Activated naive CD4-positive, alpha-beta T cell treated with anti-CD3 and anti-CD28 coated beads for 36 hours (primary cell): Measurements from ENCODE around the gene KRT4. TPM values are rescaled to one million over a fixed set of nuclear protein-coding genes. Genes with fewer than 3 reads are reported as not detected.

ENCODE experiments used
- CTCF ChIA-PET: fragments of 350-600 bp; sonication (Branson Sonifier 250); formaldehyde crosslinking; loops from one replicate; lab custom pipeline; 2021; ENCODE audit warnings: antibody characterized with exemption; lab: Charles Lee
- DNase-seq: peaks from one replicate; pipeline ENCODE4 v3.0.0-alpha.2; 2020
- H3K27ac Mint-ChIP-seq: one replicate; pipeline ENCODE4 v1.8.0; 2021; ENCODE audit warnings: mild to moderate bottlenecking, mixed read lengths
- H3K27me3 Mint-ChIP-seq: one replicate; pipeline ENCODE4 v1.8.0; 2021; ENCODE audit warnings: low read depth, mixed read lengths
- H3K36me3 Mint-ChIP-seq: one replicate; pipeline ENCODE4 v1.8.0; 2021; ENCODE audit warnings: low read depth, mixed read lengths
- H3K4me1 Mint-ChIP-seq: one replicate; pipeline ENCODE4 v1.8.0; 2021; ENCODE audit warnings: low read depth, mixed read lengths
- H3K4me3 Mint-ChIP-seq: one replicate; pipeline ENCODE4 v1.8.0; 2021; ENCODE audit warnings: mild to moderate bottlenecking, moderate library complexity, mixed read lengths
- H3K9me3 Mint-ChIP-seq: one replicate; pipeline ENCODE4 v1.8.0; 2021; ENCODE audit warnings: mixed read lengths
- intact Hi-C: fragments of 100-400 bp; cut with micrococcal nuclease; formaldehyde crosslinking; loops from one replicate; pipeline ENCODE4 v1.15.1; 2023
- total RNA-seq, 2 experiments: library from RNA; stranded (reverse); gene quantifications; one replicate each; pipeline ENCODE4 v1.2.3, GENCODE V29; 2021

KRT4 gene
- total RNA-seq, 2 experiments from 2014 or later, result not detected

DNA sequence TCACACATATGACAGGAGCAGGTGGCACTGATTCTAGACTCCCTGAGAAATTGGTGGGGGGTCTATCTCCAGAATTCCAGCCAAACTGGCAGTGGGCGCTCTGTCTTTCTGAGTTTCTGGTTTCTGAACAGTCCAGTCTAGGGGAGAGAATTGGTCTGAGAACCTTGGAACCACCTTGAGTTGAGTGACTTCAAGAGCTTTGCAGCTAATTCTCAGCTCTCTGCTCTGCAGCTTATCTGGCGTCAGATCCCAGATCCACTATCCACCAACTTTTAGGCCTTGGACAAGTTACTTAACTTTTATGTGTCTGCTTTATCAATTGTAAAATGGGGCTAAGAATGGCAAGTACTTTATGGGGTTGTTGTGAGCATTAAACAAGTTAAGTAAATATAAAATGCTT is 35.1 kb downstream of the KRT4 start:
- H3K4me3 Mint-ChIP-seq, result no peak overlapping the region
- H3K27me3 Mint-ChIP-seq, result no peaks in the 10 kb centered on the region
- no peaks in the 10 kb centered on the region for H3K4me1 Mint-ChIP-seq
- CTCF ChIA-PET, result interaction anchor here (1.0 to 1.2 kb wide), 2 partner anchors 92 to 101 kb away, joined by 3 to 5 read pairs; no protein-coding TSS in a partner anchor
- DNase-seq, result no peak
- H3K36me3 Mint-ChIP-seq, result no peaks in the 10 kb centered on the region
- no peaks in the 10 kb centered on the region for H3K9me3 Mint-ChIP-seq
- intact Hi-C loops, result no loop called here
- H3K27ac Mint-ChIP-seq, result no peak overlapping the region

GRCh38 chr12:52777566-52777965 is 36.4 kb downstream of the KRT4 start:
- CTCF ChIA-PET, result no interaction called here
- Mint-ChIP-seq H3K4me3 (no peak overlapping the region), H3K27ac (no peak overlapping the region), H3K36me3 (no peaks in the 10 kb centered on the region), H3K9me3 (no peaks in the 10 kb centered on the region), H3K27me3 (no peaks in the 10 kb centered on the region), H3K4me1 (no peaks in the 10 kb centered on the region)
- DNase-seq, result no peak
- intact Hi-C loops, result no loop called here

- DNase-seq, result no peak
- Mint-ChIP-seq H3K27ac (no peak within 1 kb of the TSS), H3K36me3 (no peaks in the 10 kb centered on the region), H3K27me3 (no peaks in the 10 kb centered on the region), H3K4me1 (no peaks in the 10 kb centered on the region), H3K4me3 (no peak within 1 kb of the TSS), H3K9me3 (no peaks in the 10 kb centered on the region)
- intact Hi-C loops, result no loop called here
- CTCF ChIA-PET, result no interaction called here
Measured at GRCh38 chr12:52776913-52777395, 37.0 kb downstream of the KRT4 start, which contains the start of gene KRT76. KRT76 (minus strand) TSS chr12:52777345; CDS start chr12:52777291, 54 bp downstream.

GRCh38 chr12:52776435-52776834 is 37.5 kb downstream of the KRT4 start:
- CTCF ChIA-PET, result interaction anchor here (0.6 to 1.7 kb wide), 5 partner anchors 103 to 840 kb away, joined by 3 to 6 read pairs (median 3); no protein-coding TSS in a partner anchor
- H3K27ac Mint-ChIP-seq, result no peak overlapping the region
- no peaks in the 10 kb centered on the region for H3K36me3 Mint-ChIP-seq
- intact Hi-C loops, result no loop called here
- no peaks in the 10 kb centered on the region for H3K9me3 Mint-ChIP-seq
- no peak for DNase-seq
- H3K4me1 Mint-ChIP-seq, result no peaks in the 10 kb centered on the region
- no peaks in the 10 kb centered on the region for H3K27me3 Mint-ChIP-seq
- no peak overlapping the region for H3K4me3 Mint-ChIP-seq

DNA sequence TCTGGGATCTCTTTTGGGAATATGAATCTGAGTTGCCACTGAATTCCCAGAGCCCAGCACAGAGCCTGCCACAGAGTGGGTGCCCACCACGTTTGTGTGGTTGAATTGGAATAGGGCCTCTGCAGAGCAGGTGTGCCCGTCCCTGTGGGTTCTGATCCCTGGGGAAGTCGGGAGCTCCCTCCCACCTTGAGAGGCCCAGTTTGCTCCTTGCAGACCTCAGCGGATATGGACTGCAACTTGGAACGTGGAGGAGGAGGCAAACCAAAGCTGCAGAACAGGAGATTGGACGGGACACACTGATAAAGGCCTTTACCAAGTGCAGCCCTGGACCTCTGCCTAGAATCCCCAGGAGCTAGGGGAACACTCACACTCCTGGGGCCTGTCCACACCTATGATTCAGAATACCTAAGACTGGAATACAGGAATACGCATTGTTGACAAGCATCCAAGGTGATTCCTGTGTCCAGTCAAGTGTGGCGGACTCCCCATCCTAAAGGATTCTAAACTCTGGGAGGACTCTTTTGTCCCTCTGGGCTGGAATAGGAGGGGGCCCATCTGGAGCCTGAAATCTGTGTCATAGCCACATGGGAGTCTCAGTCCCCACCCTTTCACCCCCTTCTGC is 39.2 kb downstream of the KRT4 start:
- Mint-ChIP-seq H3K27ac (no peak overlapping the region), H3K36me3 (no peaks in the 10 kb centered on the region), H3K4me3 (no peak overlapping the region), H3K27me3 (no peaks in the 10 kb centered on the region), H3K9me3 (no peaks in the 10 kb centered on the region), H3K4me1 (no peaks in the 10 kb centered on the region)
- CTCF ChIA-PET, result interaction anchor here (0.9 to 1.7 kb wide), 2 partner anchors 10 to 105 kb away, joined by 4 to 6 read pairs; no protein-coding TSS in a partner anchor
- no peak for DNase-seq
- intact Hi-C loops, result no loop called here

GRCh38 chr12:52772772-52773171 is 41.1 kb downstream of the KRT4 start:
- DNase-seq, result no peak
- CTCF ChIA-PET, result interaction anchor here (1.7 kb wide), 1 partner anchor 190 kb away, joined by 4 read pairs; no protein-coding TSS in a partner anchor
- no peaks in the 10 kb centered on the region for H3K4me1 Mint-ChIP-seq
- H3K9me3 Mint-ChIP-seq, result no peaks in the 10 kb centered on the region
- no peak overlapping the region for H3K27ac Mint-ChIP-seq
- intact Hi-C loops, result no loop called here
- H3K27me3 Mint-ChIP-seq, result no peaks in the 10 kb centered on the region
- H3K4me3 Mint-ChIP-seq, result no peak overlapping the region
- no peaks in the 10 kb centered on the region for H3K36me3 Mint-ChIP-seq

DNA sequence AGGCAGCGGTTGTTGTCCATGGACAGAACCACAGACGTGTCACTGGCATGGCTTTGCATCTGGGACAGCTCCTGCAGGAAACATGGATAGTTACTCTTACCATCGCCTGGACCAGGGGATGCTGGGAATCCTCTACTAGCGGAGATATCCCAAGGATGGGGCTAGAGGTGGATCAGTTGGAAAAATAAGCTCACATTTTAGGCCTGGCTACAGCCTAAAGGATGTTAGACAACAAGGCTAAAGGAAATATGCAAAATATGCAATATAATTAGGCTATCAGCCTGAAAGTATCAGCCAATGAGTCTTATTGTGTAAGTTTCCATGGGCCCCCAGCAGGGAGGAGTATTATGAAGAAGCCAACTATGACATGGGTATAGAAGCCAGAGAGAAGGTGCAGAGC is 41.7 kb downstream of the KRT4 start:
- Mint-ChIP-seq H3K9me3 (no peaks in the 10 kb centered on the region), H3K4me3 (no peak overlapping the region), H3K36me3 (no peaks in the 10 kb centered on the region), H3K4me1 (no peaks in the 10 kb centered on the region), H3K27me3 (no peaks in the 10 kb centered on the region), H3K27ac (no peak overlapping the region)
- no peak for DNase-seq
- CTCF ChIA-PET, result interaction anchor here (1.7 kb wide), 1 partner anchor 190 kb away, joined by 4 read pairs; no protein-coding TSS in a partner anchor
- intact Hi-C loops, result no loop called here

DNA sequence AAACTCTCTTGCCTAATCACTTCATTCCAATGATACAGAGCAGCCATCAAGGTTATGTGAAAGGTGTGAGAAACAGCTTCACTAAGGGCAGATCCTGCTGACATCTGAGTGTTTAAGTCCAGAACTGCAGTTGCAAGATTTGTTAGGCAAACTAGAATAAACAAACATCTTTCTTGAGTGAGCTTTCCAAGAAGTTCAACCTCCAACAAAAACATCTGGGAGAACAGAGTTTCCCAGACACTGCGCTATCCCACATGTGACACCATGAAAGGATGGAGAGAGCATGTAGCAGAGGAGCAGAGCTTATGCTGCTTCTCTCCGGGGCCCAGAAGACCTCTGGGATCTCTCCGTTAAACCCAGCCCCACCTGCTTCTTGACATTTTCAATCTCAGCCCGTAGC is 42.4 kb downstream of the KRT4 start:
- DNase-seq, result no peak
- H3K4me1 Mint-ChIP-seq, result no peaks in the 10 kb centered on the region
- no peak overlapping the region for H3K4me3 Mint-ChIP-seq
- no peaks in the 10 kb centered on the region for H3K9me3 Mint-ChIP-seq
- intact Hi-C loops, result no loop called here
- CTCF ChIA-PET, result interaction anchor here (0.7 kb wide), 1 partner anchor 398 kb away, joined by 3 read pairs; no protein-coding TSS in a partner anchor
- no peaks in the 10 kb centered on the region for H3K36me3 Mint-ChIP-seq
- no peak overlapping the region for H3K27ac Mint-ChIP-seq
- H3K27me3 Mint-ChIP-seq, result no peaks in the 10 kb centered on the region

GRCh38 chr12:52771088-52771487 is 42.8 kb downstream of the KRT4 start:
- CTCF ChIA-PET, result interaction anchor here (0.5 to 0.7 kb wide), 2 partner anchors 229 to 398 kb away, joined by 3 to 7 read pairs; no protein-coding TSS in a partner anchor
- no peaks in the 10 kb centered on the region for H3K9me3 Mint-ChIP-seq
- H3K27me3 Mint-ChIP-seq, result no peaks in the 10 kb centered on the region
- H3K4me3 Mint-ChIP-seq, result no peak overlapping the region
- DNase-seq, result no peak
- intact Hi-C loops, result no loop called here
- H3K27ac Mint-ChIP-seq, result no peak overlapping the region
- no peaks in the 10 kb centered on the region for H3K4me1 Mint-ChIP-seq
- H3K36me3 Mint-ChIP-seq, result no peaks in the 10 kb centered on the region

- Mint-ChIP-seq H3K4me3 (no peak overlapping the region), H3K9me3 (no peaks in the 10 kb centered on the region), H3K36me3 (no peaks in the 10 kb centered on the region), H3K27me3 (no peaks in the 10 kb centered on the region), H3K27ac (no peak overlapping the region), H3K4me1 (no peaks in the 10 kb centered on the region)
- CTCF ChIA-PET, result interaction anchor here (1.3 kb wide), 1 partner anchor 110 kb away, joined by 3 read pairs; no protein-coding TSS in a partner anchor
- DNase-seq, result no peak
- intact Hi-C loops, result no loop called here
Measured at GRCh38 chr12:52769946-52770345, 44.0 kb downstream of the KRT4 start.

GRCh38 chr12:52769354-52769753 is 44.6 kb downstream of the KRT4 start:
- CTCF ChIA-PET, result interaction anchor here (1.3 kb wide), 1 partner anchor 111 kb away, joined by 3 read pairs; no protein-coding TSS in a partner anchor
- no peaks in the 10 kb centered on the region for H3K9me3 Mint-ChIP-seq
- H3K36me3 Mint-ChIP-seq, result no peaks in the 10 kb centered on the region
- H3K4me3 Mint-ChIP-seq, result no peak overlapping the region
- H3K4me1 Mint-ChIP-seq, result no peaks in the 10 kb centered on the region
- H3K27me3 Mint-ChIP-seq, result no peaks in the 10 kb centered on the region
- intact Hi-C loops, result no loop called here
- no peak for DNase-seq
- H3K27ac Mint-ChIP-seq, result no peak overlapping the region

DNA sequence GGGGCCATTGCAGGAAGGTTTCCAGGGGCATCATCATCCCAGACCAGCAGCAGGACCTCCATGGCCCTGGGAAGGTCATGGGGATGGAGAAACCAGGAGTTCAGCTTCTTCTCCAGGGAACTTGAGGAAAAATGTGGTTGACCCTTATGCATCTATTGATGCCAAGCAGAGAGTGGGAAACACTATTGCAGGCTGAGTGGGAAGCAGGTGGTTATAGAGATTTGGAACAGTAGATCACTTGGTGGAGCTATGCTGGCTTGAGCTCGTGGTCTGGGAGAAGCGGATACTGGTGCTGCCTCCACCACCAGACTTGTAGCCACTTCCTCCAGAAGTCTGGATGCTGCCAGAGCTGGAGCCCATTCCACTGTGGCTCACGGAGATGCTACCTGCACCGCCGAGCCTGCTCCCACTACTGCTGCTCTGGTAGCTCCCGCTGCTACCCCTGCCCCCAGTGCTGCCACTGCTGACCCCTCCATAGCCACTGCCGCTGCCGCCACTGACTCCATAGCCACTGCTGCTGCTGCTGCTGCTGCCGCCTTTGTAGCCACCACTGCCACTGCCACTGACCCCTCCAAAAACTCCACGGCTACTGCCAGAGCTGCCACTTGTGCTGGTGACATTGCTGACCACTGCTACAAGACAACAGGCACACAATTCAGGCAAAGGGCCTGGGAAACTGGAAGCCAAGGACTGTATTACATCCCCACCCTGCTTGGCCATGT is 45.3 kb downstream of the KRT4 start:
- Mint-ChIP-seq H3K4me3 (no peak overlapping the region), H3K4me1 (no peaks in the 10 kb centered on the region), H3K27me3 (no peaks in the 10 kb centered on the region), H3K9me3 (no peaks in the 10 kb centered on the region), H3K27ac (no peak overlapping the region), H3K36me3 (no peaks in the 10 kb centered on the region)
- DNase-seq, result no peak
- intact Hi-C loops, result no loop called here
- CTCF ChIA-PET, result no interaction called here
